ENCODE results near the gene NTSR1. TPM values are rescaled to one million over a fixed set of nuclear protein-coding genes. Genes with fewer than 3 reads are reported as not detected.

NTSR1 gene
- total and polyA plus RNA-seq, 8 donors = 0.03 to 3.5 (median 0.12) TPM

- TF ChIP-seq CTCF (IDR thresholded peaks at IDR 0.05) = no peak
- DNase-seq (no peak), ATAC-seq (no peak)
- Histone ChIP-seq H3K4me3 (peak overlapping the region in 1 of 2 donors; percentile 59), H3K4me1 (peaks cover 5 to 47% of the 10 kb centered on the region in 2 donors), H3K36me3 (peaks cover 0 to 9% of the 10 kb centered on the region in 2 donors), H3K27me3 (no peaks in the 10 kb centered on the region), H3K27ac (peak overlapping the region; percentile 50 to 96), H3K9me3 (no peaks in the 10 kb centered on the region)
- intact Hi-C loops (cut with DNase I) = loop anchor here in 1 of 2 donors (5.0 kb wide), 1 partner anchor 126 kb away; no protein-coding TSS in a partner anchor
Measured at GRCh38 chr20:62793757-62794006, 85.0 kb downstream of the NTSR1 start.

- intact Hi-C loops (cut with DNase I) = loop anchor here in 1 of 2 donors (5.0 kb wide), 1 partner anchor 127 kb away; no protein-coding TSS in a partner anchor
- Histone ChIP-seq H3K27ac (peak overlapping the region; percentile 80 to 96), H3K9me3 (no peaks in the 10 kb centered on the region), H3K36me3 (peaks cover 0 to 14% of the 10 kb centered on the region in 2 donors), H3K4me1 (peaks cover 5 to 47% of the 10 kb centered on the region in 2 donors), H3K4me3 (peak overlapping the region; percentile 57 to 59), H3K27me3 (no peaks in the 10 kb centered on the region)
- TF ChIP-seq CTCF (IDR thresholded peaks at IDR 0.05) = no peak
- peak; percentile 95 to 100 (median 96) for DNase-seq
- ATAC-seq = peak; percentile 89
Measured at GRCh38 chr20:62794007-62794724, 85.5 kb downstream of the NTSR1 start.

GRCh38 chr20:62795023-62795761 lies 86.6 kb downstream of the NTSR1 start:
- ATAC-seq (peak; percentile 6), DNase-seq (peak in 3 of 4 donors; percentile 55 to 91 (median 55))
- peak overlapping the region; percentile 57 to 59 for H3K4me3 ChIP-seq
- H3K27ac ChIP-seq = peak overlapping the region; percentile 80 to 96
- intact Hi-C loops (cut with DNase I) = no loop called here
- peak in 1 of 2 donors; percentile 7 for TF ChIP-seq CTCF (IDR thresholded peaks at IDR 0.05)
- peaks cover 5 to 47% of the 10 kb centered on the region in 2 donors for H3K4me1 ChIP-seq
- peaks cover 0 to 24% of the 10 kb centered on the region in 2 donors for H3K36me3 ChIP-seq
- H3K27me3 ChIP-seq = no peaks in the 10 kb centered on the region
- H3K9me3 ChIP-seq = no peaks in the 10 kb centered on the region

- intact Hi-C loops (cut with DNase I) = no loop called here
- Histone ChIP-seq H3K36me3 (peaks cover 0 to 41% of the 10 kb centered on the region in 2 donors), H3K27ac (peak overlapping the region; percentile 80 to 96), H3K9me3 (no peaks in the 10 kb centered on the region), H3K27me3 (no peaks in the 10 kb centered on the region), H3K4me3 (peak overlapping the region; percentile 47 to 59), H3K4me1 (peaks cover 5 to 35% of the 10 kb centered on the region in 2 donors)
- ATAC-seq = no peak
- DNase-seq = no peak
- TF ChIP-seq CTCF (IDR thresholded peaks at IDR 0.05) = no peak
Measured at GRCh38 chr20:62796699-62797491, 88.3 kb downstream of the NTSR1 start.
